ENCODE results near the gene PDGFC.

Gene PDGFC

GRCh38 chr4:156733582-156733981, 238.0 kb downstream of the PDGFC start:
- DNase-seq, result no peak

GRCh38 chr4:156732634-156733033, 239.0 kb downstream of the PDGFC start:
- DNase-seq, result no peak

- no peak for DNase-seq
Observed at GRCh38 chr4:156729416-156729815, 242.2 kb downstream of the PDGFC start.

GRCh38 chr4:156725257-156725656, 246.3 kb downstream of the PDGFC start:
- DNase-seq, result no peak

GRCh38 chr4:156723951-156724668, 247.5 kb downstream of the PDGFC start:
- DNase-seq, result no peak

- DNase-seq, result no peak
Observed at GRCh38 chr4:156718226-156718625, 253.4 kb downstream of the PDGFC start.

- DNase-seq, result no peak
Observed at GRCh38 chr4:156711193-156711590, 260.4 kb downstream of the PDGFC start.

Measured in activated CD8-positive, alpha-beta memory T cell treated with anti-CD3 and anti-CD28 coated beads for 24 hours (primary cell).